Endothelial cell of umbilical vein (primary cell): ENCODE measurements around the gene SUPT3H. TPM values are rescaled to one million over a fixed set of nuclear protein-coding genes. Genes with fewer than 3 reads are reported as not detected.

Source experiments
- BruUV-seq: library from RNA; stranded (reverse); fragments of 400-500 nt; replicated peaks from 2 replicates; lab custom pipeline; 2021; lab: Mats Ljungman, UMichigan
- CTCF ChIA-PET: fragments of 300-600, 350-600 bp; sonication (Branson Sonifier 250); formaldehyde crosslinking; loops from one replicate; lab custom pipeline; 2021; ENCODE audit warnings: antibody characterized with exemption, inconsistent platforms; lab: Charles Lee
- POLR2A ChIA-PET: fragments of 300-600, 350-600 bp; sonication (Branson Sonifier 250); formaldehyde crosslinking; loops from one replicate; lab custom pipeline; 2021; ENCODE audit warnings: antibody characterized with exemption, inconsistent platforms; lab: Charles Lee
- DNase-seq: peaks from one replicate; pipeline ENCODE4 v3.0.0-alpha.2; 2011; ENCODE audit warnings: low read depth, low spot score
- FAIRE-seq: peaks from 2 replicates; lab custom pipeline; 2011; peaks lifted over from hg19 to GRCh38; lab: Jason Lieb, UNC
- H2AFZ ChIP-seq: 2 replicates; pipeline ENCODE4 v1.6.0; 2012; ENCODE audit warnings: low read depth, low read length, control low read depth, inconsistent platforms
- H3K27ac ChIP-seq: 2 replicates; pipeline ENCODE4 v1.5.1; 2011; ENCODE audit warnings: low read depth, mild to moderate bottlenecking, control low read depth, low read length, moderate library complexity; ENCODE audit not compliant: insufficient read depth
- H3K27me3 ChIP-seq, 2 experiments: 2 replicates each; pipeline versions ENCODE4 v1.6.0 to v1.6.1; 2011; ENCODE audit warnings: low read length in 2 of 2, mixed read lengths in 1 of 2; ENCODE audit not compliant: control insufficient read depth in 2 of 2, insufficient read depth in 2 of 2
- H3K36me3 ChIP-seq, 2 experiments: 2 replicates in 1 of 2; 3 replicates in 1 of 2; pipeline ENCODE4 v1.5.1; 2011; ENCODE audit warnings: low read length in 2 of 2, mild to moderate bottlenecking in 1 of 2, moderate library complexity in 1 of 2; ENCODE audit not compliant: control insufficient read depth in 2 of 2, insufficient read depth in 2 of 2; ENCODE audit errors: extremely low read depth in 1 of 2
- H3K4me1 ChIP-seq: 3 replicates; pipeline ENCODE4 v1.5.1; 2011; ENCODE audit warnings: mild to moderate bottlenecking, low read length; ENCODE audit not compliant: control insufficient read depth, insufficient read depth; ENCODE audit errors: extremely low read depth
- H3K4me2 ChIP-seq: 2 replicates; pipeline ENCODE4 v1.6.1; 2011; ENCODE audit warnings: low read length, control low read depth, mixed read lengths; ENCODE audit not compliant: insufficient read depth
- H3K4me3 ChIP-seq, 3 experiments: fragments of 200-600 bp in 1 of 3; sonication (generic), shearing (Covaris generic) in 1 of 3; replicated peaks in 1 of 3; 2 replicates each; pipeline ENCODE4 v1.5.1; 2011 to 2016; ENCODE audit warnings: control low read depth in 3 of 3, low read length in 3 of 3, mild to moderate bottlenecking in 2 of 3, inconsistent platforms in 1 of 3, low read depth in 1 of 3, moderate library complexity in 1 of 3; ENCODE audit not compliant: insufficient read depth in 1 of 3
- H3K79me2 ChIP-seq: 2 replicates; pipeline ENCODE4 v1.6.0; 2012; ENCODE audit warnings: low read length, inconsistent platforms; ENCODE audit not compliant: control insufficient read depth, insufficient read depth
- H3K9ac ChIP-seq: replicated peaks from 2 replicates; pipeline ENCODE3; 2011; ENCODE audit warnings: low read length, control low read depth; ENCODE audit not compliant: insufficient read depth; ENCODE audit errors: extremely low read depth
- H3K9me1 ChIP-seq: replicated peaks from 3 replicates; pipeline ENCODE4 v1.6.0; 2011; ENCODE audit warnings: mild to moderate bottlenecking, low read length; ENCODE audit not compliant: control insufficient read depth, insufficient read depth; ENCODE audit errors: extremely low read depth
- H3K9me3 ChIP-seq: replicated peaks from 2 replicates; pipeline ENCODE4 v1.5.1; 2012; ENCODE audit warnings: low read length, inconsistent platforms; ENCODE audit not compliant: control insufficient read depth, insufficient read depth
- H4K20me1 ChIP-seq: replicated peaks from 2 replicates; pipeline ENCODE3; 2011; ENCODE audit warnings: mild to moderate bottlenecking, low read length; ENCODE audit not compliant: control insufficient read depth, insufficient read depth; ENCODE audit errors: extremely low read depth
- EZH2 ChIP-seq: IDR thresholded peaks from 2 replicates; pipeline ENCODE4 v1.6.1; 2012; ENCODE audit warnings: borderline replicate concordance, low read depth, mild to moderate bottlenecking, moderate library complexity, low read length, inconsistent platforms; ENCODE audit not compliant: severe bottlenecking
- FOS ChIP-seq: IDR thresholded peaks from 2 replicates; pipeline ENCODE4 v1.6.1; 2011; ENCODE audit warnings: mild to moderate bottlenecking, low read length, moderate library complexity, borderline replicate concordance; ENCODE audit not compliant: insufficient read depth
- GATA2 ChIP-seq: IDR thresholded peaks from 2 replicates; pipeline ENCODE4 v1.7.0; 2011; ENCODE audit warnings: low read depth, mild to moderate bottlenecking, moderate library complexity, mixed read lengths, low read length; ENCODE audit not compliant: insufficient read length, insufficient read depth
- JUN ChIP-seq: IDR thresholded peaks from 2 replicates; pipeline ENCODE4 v1.6.1; 2011; ENCODE audit warnings: borderline replicate concordance, low read depth; ENCODE audit not compliant: insufficient read length, insufficient read depth
- MAX ChIP-seq: IDR thresholded peaks from 2 replicates; pipeline ENCODE4 v1.6.1; 2011; ENCODE audit not compliant: insufficient read depth, insufficient read length
- MYC ChIP-seq: IDR thresholded peaks from one replicate; pipeline ENCODE4 v1.6.1; 2011; ENCODE audit warnings: mild to moderate bottlenecking, low read depth, low read length
- POLR2A ChIP-seq: IDR thresholded peaks from 2 replicates; pipeline ENCODE4 v1.6.1; 2012; ENCODE audit warnings: low read depth, mild to moderate bottlenecking, control low read depth, low read length
- POLR2AphosphoS5 ChIP-seq: IDR thresholded peaks from 2 replicates; pipeline ENCODE4 v1.6.1; 2012; ENCODE audit warnings: low read depth, mild to moderate bottlenecking, control low read depth, low read length, moderate library complexity; ENCODE audit not compliant: insufficient read depth
- dilution Hi-C: fragments of 300-500 bp; cut with MboI; formaldehyde crosslinking; loops from one replicate; pipeline ENCODE4 v1.15.0; 2019; ENCODE audit warnings: low sequenced_read_pairs; ENCODE audit not compliant: extremely low pct_ligation_motif_present
- intact Hi-C: fragments of 100-400 bp; cut with micrococcal nuclease; formaldehyde crosslinking; loops from one replicate; pipeline ENCODE4 v1.10.0; 2022
- polyA plus RNA-seq, 4 experiments: library from polyadenylated mRNA; depleted of rRNA in 3 of 4; stranded (reverse) in 3 of 4; unstranded in 1 of 4; fragments of >200 nt; gene quantifications; 2 replicates each; pipeline versions ENCODE4 v1.2.1 to v1.2.3, GENCODE V29; 2011 to 2012; ENCODE audit warnings: missing spikeins in 1 of 4
- total RNA-seq: library from RNA; stranded (reverse); gene quantifications from 2 replicates; pipeline ENCODE4 v1.2.3, GENCODE V29; 2021
- TF ChIP-seq, protein P1 (sequence below), 2 donors: IDR thresholded peaks; 1 replicate in 1 of 2; 2 replicates in 1 of 2; pipeline ENCODE4 v1.5.1; 2011; ENCODE audit warnings: low read length in 2 of 2, mild to moderate bottlenecking in 2 of 2, moderate library complexity in 2 of 2, control low read depth in 1 of 2, inconsistent platforms in 1 of 2, low read depth in 1 of 2; ENCODE audit not compliant: insufficient read depth in 1 of 2; ENCODE audit errors: extremely low read depth in 1 of 2

Gene SUPT3H
- total and polyA plus RNA-seq, 2 donors (not counting 3 experiments of a cell fraction or from before 2014, with no cell fraction given): 8.3 to 9.8 TPM

DNA sequence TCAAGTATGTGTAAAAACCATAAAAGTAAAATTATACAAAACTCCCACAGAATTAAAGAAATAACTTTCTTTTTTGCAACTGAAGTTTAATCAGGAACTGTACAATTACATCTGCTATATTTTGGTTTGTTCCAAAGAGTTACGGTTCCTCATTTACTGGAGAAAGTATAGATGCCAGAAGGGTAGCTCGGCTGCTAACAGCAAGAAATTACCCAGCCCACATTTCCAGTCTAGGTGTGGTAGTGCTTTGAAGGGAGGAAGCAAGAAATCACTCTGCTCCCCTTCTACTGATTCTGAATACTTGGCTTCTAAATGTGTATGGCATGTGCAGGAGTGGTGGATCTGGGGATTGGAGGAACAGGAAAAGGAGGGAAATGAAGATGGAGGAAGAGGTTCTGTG, 549.0 kb downstream of the SUPT3H start:
- Histone ChIP-seq H3K4me1 (no peaks in the 10 kb centered on the region), H3K79me2 (no peaks in the 10 kb centered on the region), H3K27ac (no peak overlapping the region), H4K20me1 (no peaks in the 10 kb centered on the region), H3K9me3 (no peaks in the 10 kb centered on the region), H3K36me3 (no peaks in the 10 kb centered on the region), H3K9me1 (no peaks in the 10 kb centered on the region), H3K4me2 (no peak overlapping the region), H3K9ac (no peak overlapping the region), H3K4me3 (no peak overlapping the region), H2AFZ (no peak overlapping the region), H3K27me3 (no peaks in the 10 kb centered on the region)
- intact Hi-C loops (no loop called here), dilution Hi-C loops (no loop called here)
- DNase-seq: no peak
- CTCF ChIA-PET: no interaction called here
- no peak for TF ChIP-seq POLR2AphosphoS5
- TF ChIP-seq, protein P1, sequence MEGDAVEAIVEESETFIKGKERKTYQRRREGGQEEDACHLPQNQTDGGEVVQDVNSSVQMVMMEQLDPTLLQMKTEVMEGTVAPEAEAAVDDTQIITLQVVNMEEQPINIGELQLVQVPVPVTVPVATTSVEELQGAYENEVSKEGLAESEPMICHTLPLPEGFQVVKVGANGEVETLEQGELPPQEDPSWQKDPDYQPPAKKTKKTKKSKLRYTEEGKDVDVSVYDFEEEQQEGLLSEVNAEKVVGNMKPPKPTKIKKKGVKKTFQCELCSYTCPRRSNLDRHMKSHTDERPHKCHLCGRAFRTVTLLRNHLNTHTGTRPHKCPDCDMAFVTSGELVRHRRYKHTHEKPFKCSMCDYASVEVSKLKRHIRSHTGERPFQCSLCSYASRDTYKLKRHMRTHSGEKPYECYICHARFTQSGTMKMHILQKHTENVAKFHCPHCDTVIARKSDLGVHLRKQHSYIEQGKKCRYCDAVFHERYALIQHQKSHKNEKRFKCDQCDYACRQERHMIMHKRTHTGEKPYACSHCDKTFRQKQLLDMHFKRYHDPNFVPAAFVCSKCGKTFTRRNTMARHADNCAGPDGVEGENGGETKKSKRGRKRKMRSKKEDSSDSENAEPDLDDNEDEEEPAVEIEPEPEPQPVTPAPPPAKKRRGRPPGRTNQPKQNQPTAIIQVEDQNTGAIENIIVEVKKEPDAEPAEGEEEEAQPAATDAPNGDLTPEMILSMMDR (IDR thresholded peaks at IDR 0.05; ENCODE audit: extremely low read depth in 1 of 2, insufficient read depth in 1 of 2, low read depth in 1 of 2, low read length in 2 of 2): no peak
- TF ChIP-seq POLR2A: no peak
- TF ChIP-seq MYC: no peak
- no peak for TF ChIP-seq FOS
- TF ChIP-seq JUN: no peak
- TF ChIP-seq MAX: no peak
- TF ChIP-seq EZH2: no peak
- no peak for TF ChIP-seq GATA2
- no TSS peak for BruUV-seq
- FAIRE-seq: no peak
- POLR2A ChIA-PET: interaction anchor here (0.5 kb wide), 1 partner anchor 11 kb away, joined by 3 read pairs; no protein-coding TSS in a partner anchor
